Endometrial microvascular endothelial cells (primary cell): ENCODE results near the gene KRT17. TPM values are rescaled to one million over a fixed set of nuclear protein-coding genes. Genes with fewer than 3 reads are reported as not detected.
"Not testable (repeated sequence)": the region's sequence is repeated elsewhere in the genome, so short reads cannot be mapped to it uniquely, and the experiment has no call there.

Experiments
- in situ Hi-C: cut with HindIII; loops from 2 replicates; pipeline ENCODE4 v1.10.0; 2017; ENCODE audit warnings: low sequenced_read_pairs, low pct_unique_long_range_greater_than_20kb; ENCODE audit errors: inconsistent ontology term
- total RNA-seq: library from RNA; depleted of rRNA; stranded (reverse); fragments of >200 nt; gene quantifications from one replicate; pipeline ENCODE4 v1.2.3, GENCODE V29; 2015; ENCODE audit errors: inconsistent ontology term

Gene KRT17
- total RNA-seq, 1 donor from 2014 or later, result not detected

- in situ Hi-C loops, result not testable (repeated sequence)
Measured at GRCh38 chr17:41582061-41582968, 42.1 kb downstream of the KRT17 start.

DNA sequence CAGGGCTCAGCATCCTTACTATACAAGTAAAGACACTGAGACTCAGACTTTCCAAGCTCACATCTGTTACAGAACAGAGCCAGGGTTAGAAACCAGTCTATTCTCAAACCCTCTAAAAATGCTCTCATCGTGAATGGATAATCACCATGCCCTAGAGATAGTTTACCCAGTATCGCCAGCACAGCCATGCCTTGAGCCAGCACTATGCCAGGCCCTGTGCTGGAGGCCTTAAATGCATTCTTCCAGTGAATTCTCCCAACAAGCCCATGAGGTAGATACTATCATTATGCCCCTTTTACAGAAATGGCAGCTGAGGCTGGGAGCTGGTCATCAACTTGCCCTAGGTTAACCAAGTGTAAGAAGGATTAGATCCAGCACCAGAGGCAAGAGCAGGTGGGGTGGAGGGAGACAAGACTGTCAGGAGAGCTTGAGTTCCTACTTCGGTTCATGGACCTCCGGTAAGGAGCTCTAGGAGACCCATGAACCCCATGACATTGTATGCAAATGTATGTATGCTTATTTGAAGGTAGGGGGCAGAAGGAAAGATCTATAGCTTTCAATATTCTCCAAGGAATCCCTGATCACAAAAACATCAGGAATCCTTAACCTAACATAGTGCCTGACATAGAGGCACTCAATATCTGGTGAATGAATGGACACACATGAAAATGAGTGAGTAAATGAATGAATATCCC is 42.9 kb downstream of the KRT17 start:
- in situ Hi-C loops, result no loop called here

DNA sequence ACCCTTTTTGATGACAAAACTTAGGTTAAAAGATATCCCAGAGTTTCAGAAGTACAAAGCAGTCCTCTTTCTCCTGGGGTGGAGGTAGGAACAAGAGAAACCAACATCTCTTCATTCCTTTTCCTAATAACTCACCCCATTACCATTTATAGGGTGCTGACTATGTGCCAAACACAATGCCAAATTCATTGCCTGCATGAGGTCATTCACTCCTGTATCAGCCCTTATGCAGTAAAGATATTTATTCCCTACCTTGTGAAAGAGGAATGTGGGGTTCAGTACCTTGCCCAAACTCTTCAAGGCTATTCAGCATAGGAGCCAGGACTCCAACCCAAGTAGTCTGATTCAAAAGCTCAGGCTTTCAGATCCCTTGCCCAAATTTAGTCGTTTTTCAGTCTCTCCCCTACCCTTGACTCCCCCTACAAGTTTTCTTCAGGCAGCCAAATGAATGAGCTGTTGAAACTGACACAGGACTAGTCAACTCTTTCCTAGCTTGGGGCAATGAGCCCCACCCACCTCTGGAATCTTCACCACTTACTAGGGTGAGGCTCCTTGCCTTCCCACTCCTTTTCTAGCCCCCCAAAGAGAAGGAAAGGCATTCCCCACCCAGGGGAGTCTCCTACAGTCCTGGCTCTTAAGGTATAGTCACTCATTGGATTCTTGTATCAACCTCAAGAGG is 43.5 kb downstream of the KRT17 start:
- in situ Hi-C loops, result no loop called here

- in situ Hi-C loops, result no loop called here
Measured at GRCh38 chr17:41580244-41580575, 44.2 kb downstream of the KRT17 start.

GRCh38 chr17:41579484-41580243 is 44.7 kb downstream of the KRT17 start:
- in situ Hi-C loops, result no loop called here

- in situ Hi-C loops, result no loop called here
Measured at GRCh38 chr17:41578971-41579370, 45.4 kb downstream of the KRT17 start.

GRCh38 chr17:41578538-41578937 is 45.8 kb downstream of the KRT17 start:
- in situ Hi-C loops, result no loop called here

DNA sequence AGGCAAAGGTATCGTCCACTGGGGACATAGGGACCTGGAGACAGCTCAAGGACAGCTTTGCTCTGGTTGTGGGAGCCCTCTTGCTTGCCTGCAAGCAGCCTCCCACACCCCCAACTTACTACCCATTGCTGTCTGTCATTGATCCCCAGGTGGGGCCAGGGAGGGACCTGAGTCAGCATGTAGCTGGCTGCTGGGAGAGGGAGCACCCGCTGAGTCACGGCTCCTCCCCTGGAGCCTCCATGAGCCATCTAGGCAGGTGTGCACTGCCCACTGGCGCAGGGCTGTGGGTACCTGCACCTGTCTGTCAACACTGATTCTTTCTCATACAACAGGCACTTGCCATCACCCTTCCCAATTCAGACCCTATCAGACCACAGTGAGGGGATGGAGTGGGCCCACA is 47.6 kb downstream of the KRT17 start:
- in situ Hi-C loops, result not testable (repeated sequence)

- in situ Hi-C loops, result no loop called here
Measured at GRCh38 chr17:41575336-41575735, 49.0 kb downstream of the KRT17 start.

- in situ Hi-C loops, result no loop called here
Measured at GRCh38 chr17:41571561-41572434, 52.6 kb downstream of the KRT17 start, which contains the start of gene KRT9. TSS of gene KRT9 (minus strand) at chr17:41572059. CDS start at chr17:41571992, 67 bp downstream.

Other genes starting within 250 kb of the KRT17 start
- gene KRT34, start 242.3 kb downstream of the KRT17 start, total RNA-seq, result not detected
- not detected for gene KRT31, start 227.0 kb downstream of the KRT17 start, total RNA-seq
- gene KRT37, start 200.0 kb downstream of the KRT17 start, total RNA-seq, result not detected
- gene KRT38, start 183.6 kb downstream of the KRT17 start, total RNA-seq, result not detected
- gene KRT32, start 157.2 kb downstream of the KRT17 start, total RNA-seq, result not detected
- not detected for gene KRT35, start 143.4 kb downstream of the KRT17 start, total RNA-seq
- not detected for gene KRT36, start 134.7 kb downstream of the KRT17 start, total RNA-seq
- not detected for gene KRT13, start 119.0 kb downstream of the KRT17 start, total RNA-seq
- gene KRT15, start 105.7 kb downstream of the KRT17 start, total RNA-seq, result 14.1 TPM
- 101 TPM for gene KRT19, start 96.3 kb downstream of the KRT17 start, total RNA-seq
- gene KRT9, start 52.5 kb downstream of the KRT17 start, total RNA-seq, result not detected
- not detected for gene KRT14, start 37.7 kb downstream of the KRT17 start, total RNA-seq
- not detected for gene KRT16, start 11.8 kb downstream of the KRT17 start, total RNA-seq
- gene EIF1, start 64.3 kb upstream of the KRT17 start, total RNA-seq, result 111 TPM
- not detected for gene GAST, start 87.8 kb upstream of the KRT17 start, total RNA-seq
- gene HAP1, start 110.1 kb upstream of the KRT17 start, total RNA-seq, result under 0.01 TPM
- 161 TPM for gene JUP, start 162.1 kb upstream of the KRT17 start, total RNA-seq
- 33.3 TPM for gene P3H4, start 187.4 kb upstream of the KRT17 start, total RNA-seq
- gene FKBP10, start 188.4 kb upstream of the KRT17 start, total RNA-seq, result 166 TPM
- gene NT5C3B, start 211.7 kb upstream of the KRT17 start, total RNA-seq, result 56.4 TPM
- gene KLHL10, start 213.2 kb upstream of the KRT17 start, total RNA-seq, result not detected
- gene KLHL11, start 240.8 kb upstream of the KRT17 start, total RNA-seq, result 23.1 TPM